H1 (cell line): ENCODE results near the gene FHIT. TPM values are rescaled to one million over a fixed set of nuclear protein-coding genes. Genes with fewer than 3 reads are reported as not detected.

Source experiments
- CTCF ChIA-PET: fragments of 300-600 bp; sonication (Branson Sonifier 250); formaldehyde crosslinking; loops from one replicate; lab custom pipeline; 2021; ENCODE audit not compliant: partially characterized antibody; lab: Charles Lee
- POLR2A ChIA-PET: fragments of 300-600 bp; sonication (Branson Sonifier 250); formaldehyde crosslinking; loops from one replicate; lab custom pipeline; 2021; ENCODE audit warnings: inconsistent platforms; ENCODE audit not compliant: partially characterized antibody; lab: Charles Lee
- DNase-seq, 2 experiments: peaks; one replicate each; pipeline versions ENCODE4 v3.0.0 to v3.0.0-alpha.2; 2010 to 2022; ENCODE audit warnings: low spot score in 2 of 2, low read depth in 1 of 2, mixed read lengths in 1 of 2
- FAIRE-seq: peaks from 2 replicates; lab custom pipeline; 2011; peaks lifted over from hg19 to GRCh38; lab: Jason Lieb, UNC
- H2AFZ ChIP-seq: 2 replicates; pipeline ENCODE4 v1.8.1; 2012; ENCODE audit warnings: low read length, inconsistent platforms
- H2AK5ac ChIP-seq: 2 replicates; pipeline ENCODE4 v1.6.1; 2013; ENCODE audit warnings: low read depth, low read length
- H2BK120ac ChIP-seq: replicated peaks from 2 replicates; pipeline ENCODE3; 2013; ENCODE audit warnings: low read depth, low read length, inconsistent platforms
- H2BK12ac ChIP-seq: 2 replicates; pipeline ENCODE4 v1.6.1; 2013; ENCODE audit warnings: low read depth, low read length
- H2BK15ac ChIP-seq: 2 replicates; pipeline ENCODE4 v1.6.1; 2013; ENCODE audit warnings: low read length
- H2BK20ac ChIP-seq: 2 replicates; pipeline ENCODE4 v1.6.1; 2013; ENCODE audit warnings: low read length
- H2BK5ac ChIP-seq: 2 replicates; pipeline ENCODE4 v1.6.1; 2013; ENCODE audit warnings: low read depth, low read length
- H3K14ac ChIP-seq: 2 replicates; pipeline ENCODE4 v1.6.1; 2013; ENCODE audit warnings: inconsistent platforms; ENCODE audit not compliant: insufficient read length
- H3K18ac ChIP-seq: 2 replicates; pipeline ENCODE4 v1.6.1; 2013; ENCODE audit warnings: low read length; ENCODE audit errors: extremely low read depth
- H3K23ac ChIP-seq: 2 replicates; pipeline ENCODE4 v1.6.1; 2013; ENCODE audit warnings: inconsistent platforms; ENCODE audit not compliant: insufficient read length
- H3K23me2 ChIP-seq: 2 replicates; pipeline ENCODE4 v1.6.1; 2013; ENCODE audit warnings: low read depth, low read length
- H3K27ac ChIP-seq: 2 replicates; pipeline ENCODE4 v1.6.1; 2011; ENCODE audit warnings: low read depth, low read length, inconsistent platforms
- H3K27me3 ChIP-seq, 4 experiments: replicated peaks in 1 of 4; 1 replicate in 1 of 4; 2 replicates in 3 of 4; pipeline versions ENCODE4 v1.6.1 to v1.8.1; 2011 to 2013; ENCODE audit warnings: low read length in 3 of 4, mild to moderate bottlenecking in 3 of 4, inconsistent platforms in 2 of 4, mixed read lengths in 2 of 4, moderate library complexity in 1 of 4; ENCODE audit not compliant: control insufficient read depth in 3 of 4, insufficient read depth in 3 of 4; ENCODE audit errors: extremely low read depth in 1 of 4
- H3K36me3 ChIP-seq, 4 experiments: 2 replicates each; pipeline versions ENCODE4 v1.6.1 to v1.8.1; 2011 to 2013; ENCODE audit warnings: mild to moderate bottlenecking in 4 of 4, low read length in 3 of 4, moderate library complexity in 2 of 4, control low read depth in 1 of 4, inconsistent platforms in 1 of 4; ENCODE audit not compliant: insufficient read depth in 4 of 4, control insufficient read depth in 2 of 4
- H3K4ac ChIP-seq: replicated peaks from 2 replicates; pipeline ENCODE3; 2013; ENCODE audit warnings: low read length, low read depth, mixed read lengths, inconsistent platforms; ENCODE audit not compliant: insufficient read length
- H3K4me1 ChIP-seq, 4 experiments: replicated peaks in 1 of 4; 1 replicate in 1 of 4; 2 replicates in 3 of 4; pipeline versions ENCODE4 v1.6.1 to v1.8.1; 2011 to 2013; ENCODE audit warnings: low read length in 3 of 4, inconsistent platforms in 2 of 4, mixed read lengths in 1 of 4; ENCODE audit not compliant: insufficient read depth in 4 of 4, control insufficient read depth in 3 of 4
- H3K4me2 ChIP-seq, 2 experiments: 2 replicates each; pipeline versions ENCODE4 v1.6.1 to v1.8.1; 2011 to 2013; ENCODE audit warnings: low read depth in 2 of 2, low read length in 2 of 2, control low read depth in 1 of 2, inconsistent platforms in 1 of 2, mild to moderate bottlenecking in 1 of 2; ENCODE audit not compliant: insufficient read depth in 1 of 2
- H3K4me3 ChIP-seq, 4 experiments: fragments of 200-600, 300-600 bp in 1 of 4; sonication (generic), shearing (Covaris generic), sonication (Bioruptor Twin) in 1 of 4; 2 replicates each; pipeline versions ENCODE4 v1.5.1 to v1.8.1; 2011 to 2016; ENCODE audit warnings: low read length in 4 of 4, low read depth in 3 of 4, control low read depth in 2 of 4, inconsistent platforms in 2 of 4, mild to moderate bottlenecking in 2 of 4, mixed read lengths in 1 of 4, moderate library complexity in 1 of 4; ENCODE audit not compliant: insufficient read depth in 2 of 4; ENCODE audit errors: extremely low read depth in 1 of 4
- H3K56ac ChIP-seq: replicated peaks from 2 replicates; pipeline ENCODE3; 2013; ENCODE audit warnings: low read depth, mild to moderate bottlenecking, mixed read lengths, low read length, inconsistent platforms; ENCODE audit not compliant: insufficient read length
- H3K79me1 ChIP-seq: 2 replicates; pipeline ENCODE4 v1.6.1; 2013; ENCODE audit warnings: low read depth, low read length, control low read depth
- H3K79me2 ChIP-seq, 2 experiments: 2 replicates each; pipeline versions ENCODE4 v1.6.1 to v1.8.1; 2012 to 2013; ENCODE audit warnings: low read length in 2 of 2, mild to moderate bottlenecking in 2 of 2, inconsistent platforms in 1 of 2; ENCODE audit not compliant: insufficient read depth in 2 of 2, control insufficient read depth in 1 of 2
- H3K9ac ChIP-seq, 4 experiments: replicated peaks in 1 of 4; 1 replicate in 1 of 4; 2 replicates in 3 of 4; pipeline versions ENCODE4 v1.6.1 to v1.8.1; 2011 to 2013; ENCODE audit warnings: low read depth in 3 of 4, low read length in 3 of 4, control low read depth in 2 of 4, mild to moderate bottlenecking in 2 of 4, moderate library complexity in 2 of 4, inconsistent platforms in 1 of 4; ENCODE audit errors: extremely low read depth in 1 of 4
- H3K9me3 ChIP-seq, 2 experiments: 2 replicates each; pipeline versions ENCODE4 v1.6.1 to v1.8.1; 2012 to 2013; ENCODE audit warnings: mild to moderate bottlenecking in 2 of 2, moderate library complexity in 2 of 2, control low read depth in 1 of 2, inconsistent platforms in 1 of 2, low read depth in 1 of 2, low read length in 1 of 2, mixed read lengths in 1 of 2; ENCODE audit not compliant: insufficient read depth in 2 of 2
- H4K20me1 ChIP-seq, 2 experiments: replicated peaks in 1 of 2; 2 replicates each; pipeline versions ENCODE3 to v1.8.1; 2011 to 2013; ENCODE audit warnings: inconsistent platforms in 2 of 2, low read length in 2 of 2, mild to moderate bottlenecking in 1 of 2; ENCODE audit not compliant: insufficient read depth in 2 of 2, control insufficient read depth in 1 of 2
- H4K5ac ChIP-seq: 2 replicates; pipeline ENCODE4 v1.6.1; 2013; ENCODE audit warnings: low read length, low read depth, mixed read lengths, inconsistent platforms; ENCODE audit not compliant: insufficient read length
- H4K8ac ChIP-seq: 2 replicates; pipeline ENCODE4 v1.8.0; 2013; ENCODE audit warnings: mild to moderate bottlenecking, moderate library complexity, low read length, inconsistent platforms; ENCODE audit not compliant: insufficient read depth; ENCODE audit errors: extremely low read depth
- H4K91ac ChIP-seq: replicated peaks from 2 replicates; pipeline ENCODE3; 2013; ENCODE audit warnings: low read length, mixed read lengths, inconsistent platforms; ENCODE audit not compliant: insufficient read length
- HDAC2 ChIP-seq, 2 experiments: fragments of 300-600 bp in 1 of 2; sonication (generic) in 1 of 2; IDR thresholded peaks; 2 replicates each; pipeline ENCODE4 v1.6.1; 2011 to 2012; ENCODE audit warnings: low read depth in 2 of 2, low read length in 2 of 2, mild to moderate bottlenecking in 2 of 2, moderate library complexity in 2 of 2, borderline replicate concordance in 1 of 2, inconsistent platforms in 1 of 2
- whole genome bisulfite sequencing, 2 experiments: shearing (Covaris generic) in 1 of 2; methylation state at CpG; one replicate each; pipeline versions ENCODE4 v1.1.6 to v1.1.7; 2013 to 2015; ENCODE audit warnings: low lambda C conversion rate in 2 of 2, mixed read lengths in 2 of 2, inconsistent platforms in 1 of 2, low coverage in 1 of 2, missing lambda C conversion rate in 1 of 2; ENCODE audit not compliant: insufficient replicate concordance in 2 of 2, insufficient coverage in 1 of 2, insufficient read length in 1 of 2; ENCODE audit errors: extremely low coverage in 1 of 2, missing lambda C conversion rate in 1 of 2; 5-methylcytosine and 5-hydroxymethylcytosine counted together
- polyA plus RNA-seq, 7 experiments: library from polyadenylated mRNA; depleted of rRNA in 3 of 7; stranded (reverse) in 5 of 7; unstranded in 2 of 7; fragments of >200 nt in 5 of 7; fragments of 200-250 nt in 2 of 7; gene quantifications; 1 replicate in 5 of 7; 2 replicates in 1 of 7; 4 replicates in 1 of 7; pipeline versions ENCODE4 v1.2.1 to v1.2.3, GENCODE V29; 2011 to 2013; ENCODE audit warnings: missing spikeins in 2 of 7, mixed read lengths in 2 of 7
- total RNA-seq: library from RNA; stranded (reverse); fragmentation: NEBNext Ultra II Directional; extraction: Animal tissue kit (Norgen Biotek cat#: 25700); gene quantifications from 2 replicates; pipeline ENCODE4 v1.2.1, GENCODE V29; 2021
- TF ChIP-seq, protein P1 (sequence below), 3 experiments: IDR thresholded peaks; 1 replicate in 2 of 3; 2 replicates in 1 of 3; pipeline versions ENCODE4 v1.5.1 to v1.6.1; 2011; ENCODE audit warnings: low read length in 3 of 3, mild to moderate bottlenecking in 3 of 3, inconsistent platforms in 2 of 3, low read depth in 1 of 3, moderate library complexity in 1 of 3; ENCODE audit not compliant: insufficient read depth in 1 of 3; ENCODE audit errors: control extremely low read depth in 1 of 3

The FHIT gene
- total and polyA plus RNA-seq, 2 of the 8 experiments (the other 6 are each of a cell fraction or from before 2014, with no cell fraction given) = 1.2 to 3.2 TPM

DNA sequence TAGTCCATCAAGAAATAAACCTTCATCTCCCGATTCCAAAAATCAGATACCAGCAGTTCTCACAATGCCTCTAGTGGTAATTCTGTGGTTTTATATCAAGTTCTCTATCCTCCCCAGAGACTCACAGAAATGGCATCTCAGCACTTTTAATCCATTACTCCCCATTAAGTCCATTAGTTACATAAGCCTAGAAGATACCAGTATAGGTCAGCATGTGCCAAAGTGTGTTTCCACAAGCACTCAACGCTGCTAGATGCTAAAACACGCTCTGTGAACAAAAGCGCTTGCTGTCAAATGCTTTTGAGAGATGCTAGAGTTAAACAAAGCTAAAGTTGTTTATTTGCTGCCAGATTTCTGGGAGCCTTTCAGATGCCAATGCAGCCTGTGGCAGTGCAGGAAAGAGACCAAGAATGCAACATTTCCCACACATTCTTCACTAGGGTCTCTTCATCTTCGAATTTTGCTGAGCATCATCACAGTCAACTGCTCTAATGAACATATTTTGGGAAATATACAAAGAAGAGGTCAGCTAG is 1282.7 kb downstream of the FHIT start:
- H4K8ac ChIP-seq = no peak overlapping the region

More for the DNA sequence above, 1282.7 kb downstream of the FHIT start:
- no peak overlapping the region for H3K9ac ChIP-seq
- no peak overlapping the region for H4K91ac ChIP-seq
- H2BK120ac ChIP-seq = no peak overlapping the region
- no peak overlapping the region for H2BK12ac ChIP-seq
- no peaks in the 10 kb centered on the region for H3K36me3 ChIP-seq
- H3K79me1 ChIP-seq = no peaks in the 10 kb centered on the region
- no peak overlapping the region for H3K4me2 ChIP-seq
- H3K9me3 ChIP-seq = no peaks in the 10 kb centered on the region
- H3K4ac ChIP-seq = no peak overlapping the region
- WGBS, 2 experiments = 83% methylated on average over 5 of the region's 5 CpGs; no CpG with 5 or more reads in 1 of the 2 experiments
- H2BK5ac ChIP-seq = no peak overlapping the region
- no peak for TF ChIP-seq HDAC2 (IDR thresholded peaks at IDR 0.05; ENCODE audit: borderline replicate concordance in 1 of 2, low read depth in 2 of 2, low read length in 2 of 2)
- TF ChIP-seq, protein P1, sequence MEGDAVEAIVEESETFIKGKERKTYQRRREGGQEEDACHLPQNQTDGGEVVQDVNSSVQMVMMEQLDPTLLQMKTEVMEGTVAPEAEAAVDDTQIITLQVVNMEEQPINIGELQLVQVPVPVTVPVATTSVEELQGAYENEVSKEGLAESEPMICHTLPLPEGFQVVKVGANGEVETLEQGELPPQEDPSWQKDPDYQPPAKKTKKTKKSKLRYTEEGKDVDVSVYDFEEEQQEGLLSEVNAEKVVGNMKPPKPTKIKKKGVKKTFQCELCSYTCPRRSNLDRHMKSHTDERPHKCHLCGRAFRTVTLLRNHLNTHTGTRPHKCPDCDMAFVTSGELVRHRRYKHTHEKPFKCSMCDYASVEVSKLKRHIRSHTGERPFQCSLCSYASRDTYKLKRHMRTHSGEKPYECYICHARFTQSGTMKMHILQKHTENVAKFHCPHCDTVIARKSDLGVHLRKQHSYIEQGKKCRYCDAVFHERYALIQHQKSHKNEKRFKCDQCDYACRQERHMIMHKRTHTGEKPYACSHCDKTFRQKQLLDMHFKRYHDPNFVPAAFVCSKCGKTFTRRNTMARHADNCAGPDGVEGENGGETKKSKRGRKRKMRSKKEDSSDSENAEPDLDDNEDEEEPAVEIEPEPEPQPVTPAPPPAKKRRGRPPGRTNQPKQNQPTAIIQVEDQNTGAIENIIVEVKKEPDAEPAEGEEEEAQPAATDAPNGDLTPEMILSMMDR (IDR thresholded peaks at IDR 0.05; ENCODE audit: control extremely low read depth in 1 of 3, insufficient read depth in 1 of 3, low read depth in 1 of 3, low read length in 3 of 3) = peak in 1 of 3 experiments; percentile 17; a peak in 1 of 4 replicates
- no peak overlapping the region for H2AK5ac ChIP-seq
- no peak overlapping the region for H2BK20ac ChIP-seq
- no peak overlapping the region for H3K23ac ChIP-seq
- H3K27ac ChIP-seq = no peak overlapping the region
- no peak overlapping the region for H3K4me3 ChIP-seq
- no peak overlapping the region for H3K18ac ChIP-seq
- H2AFZ ChIP-seq = no peak overlapping the region
- H3K79me2 ChIP-seq = no peaks in the 10 kb centered on the region
- no peak overlapping the region for H3K14ac ChIP-seq
- no peaks in the 10 kb centered on the region for H4K20me1 ChIP-seq
- H3K56ac ChIP-seq = no peak overlapping the region
- peaks cover 0 to 4% (median 0%) of the 10 kb centered on the region in 4 experiments; a peak in 1 of 7 replicates for H3K4me1 ChIP-seq
- peak; percentile 55 for FAIRE-seq
- H2BK15ac ChIP-seq = no peak overlapping the region
- no peak overlapping the region for H4K5ac ChIP-seq
- ChIA-PET CTCF (interaction anchor here (1.6 to 1.8 kb wide), 2 partner anchors 10 to 11 kb away, joined by 3 to 4 read pairs; no protein-coding TSS in a partner anchor), POLR2A (no interaction called here)
- H3K23me2 ChIP-seq = no peaks in the 10 kb centered on the region
- no peaks in the 10 kb centered on the region for H3K27me3 ChIP-seq
- DNase-seq = no peak
